ENCODE measurements around the gene PARD3B. TPM values are rescaled to one million over a fixed set of nuclear protein-coding genes. Genes with fewer than 3 reads are reported as not detected.

PARD3B gene
- total RNA-seq, 1 experiment from 2014 or later: 7.6 TPM

- intact Hi-C loops (cut with micrococcal nuclease; ENCODE audit: unreplicated experiment): no loop called here
- Histone ChIP-seq H3K27ac (ENCODE audit: low read depth, low read length, poor library complexity, severe bottlenecking) (no peak overlapping the region), H3K27me3 (replicated peaks; ENCODE audit: insufficient read depth, low read depth, low read length, poor library complexity) (no peaks in the 10 kb centered on the region), H3K36me3 (ENCODE audit: insufficient read depth, low read length, poor library complexity, severe bottlenecking) (no peaks in the 10 kb centered on the region), H3K9me3 (ENCODE audit: low read depth, low read length, poor library complexity, severe bottlenecking) (peaks cover 4% of the 10 kb centered on the region), H3K4me1 (ENCODE audit: insufficient read depth, low read length, poor library complexity, severe bottlenecking) (no peaks in the 10 kb centered on the region), H3K4me3 (ENCODE audit: low read depth, low read length, poor library complexity, severe bottlenecking) (no peak overlapping the region)
- TF ChIP-seq CTCF (conservative IDR thresholded peaks at IDR 0.05; ENCODE audit: low read depth, low read length) (no peak), EZH2 (IDR thresholded peaks at IDR 0.05; ENCODE audit: borderline replicate concordance, low read depth, low read length, poor library complexity, severe bottlenecking) (no peak)
- ChIA-PET CTCF (no interaction called here), POLR2A (ENCODE audit: low non-redundant PET) (no interaction called here)
- no TSS peak for BruUV-seq (replicated peaks)
- no peak for DNase-seq (ENCODE audit: low spot score)
These were observed 65.8 kb downstream of the PARD3B start for GRCh38 chr2:204611017-204611631.

- H3K27me3 ChIP-seq (replicated peaks; ENCODE audit: insufficient read depth, low read depth, low read length, poor library complexity): no peaks in the 10 kb centered on the region
- H3K36me3 ChIP-seq (ENCODE audit: insufficient read depth, low read length, poor library complexity, severe bottlenecking): no peaks in the 10 kb centered on the region
- no TSS peak for BruUV-seq (replicated peaks)
- intact Hi-C loops (cut with micrococcal nuclease; ENCODE audit: unreplicated experiment): no loop called here
- no peak for TF ChIP-seq EZH2 (IDR thresholded peaks at IDR 0.05; ENCODE audit: borderline replicate concordance, low read depth, low read length, poor library complexity, severe bottlenecking)
- no peak for TF ChIP-seq CTCF (conservative IDR thresholded peaks at IDR 0.05; ENCODE audit: low read depth, low read length)
- no peak overlapping the region for H3K27ac ChIP-seq (ENCODE audit: low read depth, low read length, poor library complexity, severe bottlenecking)
- no peak for DNase-seq (ENCODE audit: low spot score)
- POLR2A ChIA-PET (ENCODE audit: low non-redundant PET): no interaction called here
- H3K4me1 ChIP-seq (ENCODE audit: insufficient read depth, low read length, poor library complexity, severe bottlenecking): no peaks in the 10 kb centered on the region
- H3K9me3 ChIP-seq (ENCODE audit: low read depth, low read length, poor library complexity, severe bottlenecking): peaks cover 4% of the 10 kb centered on the region
- CTCF ChIA-PET: no interaction called here
- no peak overlapping the region for H3K4me3 ChIP-seq (ENCODE audit: low read depth, low read length, poor library complexity, severe bottlenecking)
These were observed 66.5 kb downstream of the PARD3B start for GRCh38 chr2:204611764-204612163.

GRCh38 chr2:204613635-204614034, 68.4 kb downstream of the PARD3B start:
- Histone ChIP-seq H3K9me3 (ENCODE audit: low read depth, low read length, poor library complexity, severe bottlenecking) (peaks cover 4% of the 10 kb centered on the region), H3K4me3 (ENCODE audit: low read depth, low read length, poor library complexity, severe bottlenecking) (no peak overlapping the region), H3K27me3 (replicated peaks; ENCODE audit: insufficient read depth, low read depth, low read length, poor library complexity) (no peaks in the 10 kb centered on the region), H3K27ac (ENCODE audit: low read depth, low read length, poor library complexity, severe bottlenecking) (no peak overlapping the region), H3K36me3 (ENCODE audit: insufficient read depth, low read length, poor library complexity, severe bottlenecking) (no peaks in the 10 kb centered on the region), H3K4me1 (ENCODE audit: insufficient read depth, low read length, poor library complexity, severe bottlenecking) (no peaks in the 10 kb centered on the region)
- intact Hi-C loops (cut with micrococcal nuclease; ENCODE audit: unreplicated experiment): no loop called here
- no peak for DNase-seq (ENCODE audit: low spot score)
- CTCF ChIA-PET: no interaction called here
- TF ChIP-seq CTCF (conservative IDR thresholded peaks at IDR 0.05; ENCODE audit: low read depth, low read length) (no peak), EZH2 (IDR thresholded peaks at IDR 0.05; ENCODE audit: borderline replicate concordance, low read depth, low read length, poor library complexity, severe bottlenecking) (no peak)
- POLR2A ChIA-PET (ENCODE audit: low non-redundant PET): no interaction called here
- no TSS peak for BruUV-seq (replicated peaks)

All from A673 (cell line).